Body of pancreas (tissue), 4 donors: ENCODE data around the gene TRIP11.

ENCODE experiments used
- CTCF ChIP-seq, 7 experiments: fragments of 450-650 bp in 4 of 7; fragments of 200-600 bp in 3 of 7; sonication (generic) in 3 of 7; IDR thresholded peaks; one replicate each; pipeline ENCODE4 v1.5.1; 2016 to 2019; ENCODE audit warnings: antibody characterized with exemption in 7 of 7
- POLR2A ChIP-seq, 3 donors: fragments of 450-650 bp; IDR thresholded peaks; one replicate each; pipeline ENCODE4 v1.6.1; 2016; ENCODE audit warnings: antibody characterized with exemption in 3 of 3, mild to moderate bottlenecking in 2 of 3

- TF ChIP-seq CTCF (IDR thresholded peaks at IDR 0.05) (no peak), POLR2A (IDR thresholded peaks at IDR 0.05) (no peak)
Measured at GRCh38 chr14:91985008-91985407, 54.9 kb downstream of the TRIP11 start.
